Measurements from ENCODE around the gene GMDS.
"Not testable (repeated sequence)": the region's sequence is repeated elsewhere in the genome, so short reads cannot be mapped to it uniquely, and the experiment has no call there.

The GMDS gene

DNA sequence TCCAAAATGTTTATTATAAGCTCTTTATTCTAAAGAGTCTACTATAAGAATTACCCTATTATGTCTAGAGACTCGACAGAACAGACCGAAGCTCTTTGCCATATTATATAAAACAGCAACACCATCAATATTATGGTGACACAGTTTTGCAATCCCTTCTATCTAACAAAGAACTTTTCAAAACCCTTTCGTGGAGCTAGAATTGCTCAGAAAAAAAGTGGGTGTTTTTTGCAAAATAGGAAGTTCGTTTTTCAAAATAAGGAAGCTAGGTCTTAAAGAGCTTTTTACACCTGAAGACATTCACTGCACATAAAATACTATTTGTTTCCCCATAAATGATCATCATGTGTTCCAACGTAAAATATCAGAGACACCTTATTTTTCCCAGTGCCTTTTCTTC is 395.7 kb downstream of the GMDS start:
- no peak for DNase-seq

DNA sequence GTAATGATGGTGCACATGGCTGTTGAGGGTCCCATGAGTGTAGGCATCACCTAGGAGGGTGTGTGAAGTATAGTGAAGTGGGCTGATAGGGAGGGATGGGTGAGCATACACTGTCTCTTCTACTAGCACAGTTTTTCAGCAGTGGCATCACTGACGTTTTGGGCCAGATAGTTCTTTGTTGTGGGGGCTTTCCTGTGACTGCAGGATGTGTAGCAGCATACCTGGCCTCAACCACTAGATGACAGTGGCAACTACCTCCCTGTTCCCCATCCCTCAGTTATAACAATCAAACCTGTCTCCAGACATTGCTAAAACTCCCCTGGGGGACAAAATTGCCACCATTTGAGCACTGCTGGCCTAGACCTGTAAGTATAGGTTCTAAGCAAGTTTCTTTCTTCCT is 396.7 kb downstream of the GMDS start:
- no peak for DNase-seq

DNA sequence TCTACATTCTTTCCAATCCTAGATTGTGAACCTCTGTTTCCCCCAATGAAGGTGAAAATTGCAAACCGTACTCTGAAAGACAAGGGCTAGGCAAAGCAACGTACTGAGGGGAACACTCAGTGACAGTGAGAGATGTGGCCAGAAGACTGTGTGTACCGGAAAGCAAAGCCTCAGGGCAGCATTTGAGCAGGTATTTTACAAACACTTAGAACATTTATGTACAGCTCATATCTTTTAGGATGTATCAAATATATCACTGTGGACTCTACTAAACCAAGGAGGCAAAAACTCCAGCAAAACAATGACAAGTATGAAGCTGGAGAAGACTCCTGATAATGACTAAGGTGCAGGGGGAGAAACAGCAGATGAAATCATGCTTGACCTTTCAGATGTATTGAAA is 398.8 kb downstream of the GMDS start:
- no peak for DNase-seq

DNA sequence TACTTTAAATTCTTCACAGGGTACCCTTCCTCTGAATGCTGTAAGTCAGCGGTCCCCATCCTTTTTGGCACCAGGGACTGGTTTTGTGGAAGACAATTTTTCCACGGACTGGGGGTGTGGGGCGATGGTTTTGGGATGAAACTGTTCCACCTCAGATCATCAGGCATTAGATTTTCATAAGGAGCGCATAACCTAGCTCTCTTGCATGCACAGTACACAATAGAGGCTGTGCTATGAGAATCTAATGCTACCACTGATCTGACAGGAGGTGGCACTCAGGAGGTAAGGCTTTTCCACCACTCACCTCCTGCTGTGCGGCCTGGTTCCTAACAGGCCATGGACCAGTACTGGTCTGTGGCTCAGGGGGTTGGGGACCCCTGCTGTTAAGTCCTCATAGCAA is 399.9 kb downstream of the GMDS start:
- DNase-seq = not testable (repeated sequence)

DNA sequence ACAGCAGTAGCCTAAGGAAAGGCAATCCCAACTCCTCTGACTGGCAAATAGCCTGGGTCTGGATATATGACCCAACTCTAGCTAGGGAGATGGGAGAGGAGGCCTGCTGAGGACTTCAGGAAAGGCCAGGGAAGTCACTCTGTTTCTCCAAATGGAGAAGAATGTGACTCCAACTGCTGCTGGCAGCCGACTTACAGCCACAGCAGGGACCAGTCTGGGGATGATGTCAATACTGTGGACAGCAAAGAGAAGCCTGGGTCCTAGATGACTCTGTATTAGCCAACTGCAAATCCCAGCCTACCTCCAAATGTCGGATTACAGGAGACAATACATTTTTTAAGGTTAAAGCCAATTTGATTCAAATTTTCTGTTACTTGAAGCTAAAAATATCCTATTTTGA is 403.1 kb downstream of the GMDS start:
- DNase-seq = no peak

DNA sequence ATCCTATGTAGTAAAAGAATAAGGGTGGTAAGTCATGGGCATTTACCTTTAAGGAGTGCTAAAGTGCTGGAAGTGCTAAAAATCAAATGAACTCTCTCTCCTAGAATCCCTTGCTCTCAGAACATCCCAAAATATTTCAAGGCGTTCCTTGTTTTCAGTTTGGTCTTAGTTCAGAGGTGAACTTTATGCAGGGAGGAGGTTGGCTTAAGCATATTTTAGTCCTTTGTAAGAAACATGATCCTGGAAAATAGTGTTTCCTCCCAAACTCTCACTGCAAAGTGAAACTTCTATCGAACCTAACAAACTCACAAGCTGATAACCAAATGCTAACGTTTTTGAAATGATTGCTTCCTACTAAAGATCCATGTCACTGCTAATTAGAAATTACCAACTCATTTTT is 404.3 kb downstream of the GMDS start:
- no peak for DNase-seq

DNA sequence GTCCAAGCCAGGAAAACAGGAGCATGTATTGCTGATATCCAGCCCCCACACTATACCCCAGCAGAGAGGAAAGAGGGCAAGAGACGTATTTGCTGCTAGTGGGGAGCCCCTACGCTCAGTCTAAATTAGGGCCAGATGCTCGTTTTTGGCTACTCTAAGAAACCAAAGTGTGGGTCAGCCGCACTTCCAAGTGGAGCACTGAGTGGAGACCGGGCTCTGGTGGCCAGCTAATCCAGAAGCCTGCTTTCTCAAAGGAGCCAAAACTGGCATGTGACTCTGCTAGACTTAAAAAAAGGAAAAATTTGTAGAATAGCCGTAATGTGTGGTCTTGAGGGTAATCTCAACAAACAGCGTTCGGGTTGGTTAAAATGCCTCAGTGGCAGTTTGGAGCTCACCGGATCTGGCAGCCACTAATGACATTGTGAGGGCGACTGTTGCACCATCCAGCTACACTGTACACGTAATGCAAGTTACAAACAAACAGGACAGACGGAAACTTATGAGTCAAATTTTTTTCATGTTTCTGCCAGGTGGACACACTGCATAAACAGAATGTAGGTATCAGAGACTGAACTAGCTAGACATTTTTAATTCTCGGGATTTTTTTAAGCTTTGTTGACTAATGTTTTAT is 404.8 kb downstream of the GMDS start:
- DNase-seq = no peak

DNA sequence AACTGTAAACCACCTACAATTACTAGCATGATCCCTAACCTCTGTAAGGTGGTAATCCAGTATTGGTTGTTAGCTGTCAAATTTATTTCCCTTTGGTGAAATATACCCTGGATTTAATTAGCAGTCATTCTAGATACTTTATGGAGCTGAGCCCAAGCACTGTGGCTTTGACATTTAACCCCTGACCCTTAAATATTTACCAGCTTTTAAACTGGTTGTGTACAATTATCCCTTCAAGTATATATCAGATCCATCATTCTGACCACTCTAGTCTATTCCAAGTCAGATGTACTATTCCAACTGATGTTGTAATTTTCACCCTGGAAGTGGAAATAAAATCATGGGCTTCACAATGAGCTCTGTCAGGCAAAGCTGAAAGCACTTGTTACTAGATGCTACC is 406.0 kb downstream of the GMDS start:
- no peak for DNase-seq

DNA sequence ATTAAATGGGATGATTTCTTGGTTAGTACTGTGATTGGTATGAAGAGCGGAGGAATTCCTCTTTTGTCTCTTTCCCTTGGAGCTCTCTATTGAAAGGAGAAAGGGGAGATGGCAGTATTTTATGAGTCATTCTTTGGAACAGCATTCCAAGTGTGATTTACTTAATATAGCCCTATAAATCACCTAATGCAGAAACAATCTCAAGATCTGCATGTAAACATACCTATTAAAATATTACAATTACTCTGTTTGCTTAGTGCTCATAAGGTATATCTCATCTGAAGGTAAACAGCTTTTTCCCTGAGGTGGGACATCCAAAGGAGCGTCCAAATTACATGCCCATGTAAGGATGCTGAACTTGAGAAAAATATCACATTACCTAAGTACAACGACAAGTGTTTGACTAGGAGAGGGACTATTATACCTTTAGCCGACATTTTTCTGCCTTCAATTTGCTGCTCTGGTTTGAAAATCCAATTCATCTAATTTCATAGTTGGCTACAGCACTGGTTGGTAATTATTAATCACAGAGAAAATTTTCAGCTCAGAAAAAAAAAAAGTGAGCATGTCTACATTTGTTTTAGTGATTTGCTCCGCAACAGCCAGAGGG is 406.7 kb downstream of the GMDS start:
- no peak for DNase-seq

DNA sequence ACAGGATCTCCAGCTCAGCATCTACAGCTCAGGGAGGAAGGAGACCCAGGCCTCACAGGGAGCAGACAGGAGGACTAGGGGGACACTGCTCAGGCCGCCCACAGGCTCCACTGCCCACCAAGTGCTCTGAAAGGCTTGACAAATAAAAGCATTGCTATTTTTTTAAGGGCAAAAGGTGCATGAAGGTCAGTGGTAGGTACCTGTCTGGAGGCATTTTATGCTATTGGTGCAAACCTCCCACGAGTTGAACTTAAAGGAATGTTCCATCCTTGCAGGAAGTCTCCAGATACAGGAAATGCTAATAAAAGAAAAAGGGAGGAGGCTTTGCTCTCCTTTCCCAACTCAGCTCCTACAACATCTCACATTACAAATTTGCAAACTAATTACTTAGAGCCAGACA is 407.6 kb downstream of the GMDS start:
- DNase-seq = no peak

DNA sequence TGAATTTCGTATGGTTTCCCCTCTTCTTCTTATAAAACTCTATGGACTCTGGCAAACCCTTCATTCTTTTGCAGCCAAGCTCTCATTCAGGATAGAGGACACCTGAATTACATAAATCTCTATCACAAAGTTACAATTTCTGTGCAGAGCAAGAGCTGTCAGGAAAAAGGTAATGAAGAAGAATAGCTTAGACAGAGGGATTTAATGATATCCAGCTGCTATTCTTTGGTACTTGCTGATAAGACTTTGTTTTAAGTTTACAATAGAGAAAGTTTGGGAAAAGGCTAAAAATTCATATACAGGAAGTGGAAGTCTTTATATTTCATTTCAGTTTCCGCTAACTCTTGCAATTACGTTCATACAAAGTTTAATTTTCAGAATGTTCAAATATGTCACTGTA is 408.7 kb downstream of the GMDS start:
- no peak for DNase-seq

DNA sequence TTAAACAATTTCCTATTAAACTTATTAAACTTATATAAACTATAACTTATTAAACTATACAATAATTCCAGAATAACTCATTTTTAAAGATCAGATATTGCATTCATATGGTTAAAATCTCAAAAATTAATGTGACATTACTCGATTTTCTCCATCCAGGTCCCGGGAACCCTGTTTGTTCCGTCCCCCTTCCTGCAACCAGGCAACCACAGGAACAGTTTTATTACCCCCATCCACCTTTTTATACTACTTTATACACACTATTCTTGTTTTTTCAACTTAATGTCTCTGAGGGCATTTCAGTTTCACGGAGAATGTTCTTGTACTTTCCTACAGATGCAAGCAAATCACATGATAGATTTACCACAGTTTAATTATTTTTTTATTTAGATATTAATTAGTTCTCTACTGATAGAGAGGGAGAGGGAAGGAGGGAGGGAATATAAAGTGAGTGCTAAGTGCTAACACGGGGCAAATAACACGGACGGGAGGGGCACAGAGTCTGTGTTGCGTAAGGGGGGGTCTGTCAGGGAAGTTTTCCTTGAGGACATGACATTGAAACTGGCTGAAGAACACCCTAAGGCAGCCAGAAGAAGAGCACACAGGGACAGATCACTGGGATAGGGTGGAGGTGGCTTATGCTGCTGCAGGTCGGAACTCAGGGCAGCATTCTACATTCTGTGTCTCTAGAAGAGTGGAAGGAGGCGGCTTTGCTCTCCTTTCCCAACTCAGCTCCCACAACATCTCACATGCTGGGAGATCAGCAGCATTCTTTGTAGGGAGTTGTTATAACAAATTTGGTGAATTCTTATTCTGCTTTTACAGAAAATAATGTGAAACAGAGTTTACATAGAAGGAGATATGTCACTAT is 410.5 kb downstream of the GMDS start:
- no peak for DNase-seq

DNA sequence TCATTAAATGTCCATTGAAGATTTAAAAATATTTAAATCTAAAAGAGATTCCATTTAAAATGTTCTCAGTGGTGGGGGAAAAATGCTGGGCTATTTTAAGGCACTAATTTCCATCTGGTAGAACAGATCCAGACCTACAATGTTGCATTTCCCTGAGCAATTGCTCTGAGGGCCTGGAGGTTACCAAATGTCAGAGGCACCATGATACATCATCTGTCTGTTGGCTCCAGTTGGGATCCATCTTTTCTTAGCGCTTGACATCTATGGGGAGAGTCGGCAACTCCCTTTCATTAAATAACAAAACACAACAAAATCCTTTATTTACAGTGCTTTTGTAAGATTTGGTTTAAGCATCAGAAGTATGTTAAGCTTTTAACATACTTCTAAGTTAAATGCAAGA is 411.2 kb downstream of the GMDS start:
- no peak for DNase-seq

DNA sequence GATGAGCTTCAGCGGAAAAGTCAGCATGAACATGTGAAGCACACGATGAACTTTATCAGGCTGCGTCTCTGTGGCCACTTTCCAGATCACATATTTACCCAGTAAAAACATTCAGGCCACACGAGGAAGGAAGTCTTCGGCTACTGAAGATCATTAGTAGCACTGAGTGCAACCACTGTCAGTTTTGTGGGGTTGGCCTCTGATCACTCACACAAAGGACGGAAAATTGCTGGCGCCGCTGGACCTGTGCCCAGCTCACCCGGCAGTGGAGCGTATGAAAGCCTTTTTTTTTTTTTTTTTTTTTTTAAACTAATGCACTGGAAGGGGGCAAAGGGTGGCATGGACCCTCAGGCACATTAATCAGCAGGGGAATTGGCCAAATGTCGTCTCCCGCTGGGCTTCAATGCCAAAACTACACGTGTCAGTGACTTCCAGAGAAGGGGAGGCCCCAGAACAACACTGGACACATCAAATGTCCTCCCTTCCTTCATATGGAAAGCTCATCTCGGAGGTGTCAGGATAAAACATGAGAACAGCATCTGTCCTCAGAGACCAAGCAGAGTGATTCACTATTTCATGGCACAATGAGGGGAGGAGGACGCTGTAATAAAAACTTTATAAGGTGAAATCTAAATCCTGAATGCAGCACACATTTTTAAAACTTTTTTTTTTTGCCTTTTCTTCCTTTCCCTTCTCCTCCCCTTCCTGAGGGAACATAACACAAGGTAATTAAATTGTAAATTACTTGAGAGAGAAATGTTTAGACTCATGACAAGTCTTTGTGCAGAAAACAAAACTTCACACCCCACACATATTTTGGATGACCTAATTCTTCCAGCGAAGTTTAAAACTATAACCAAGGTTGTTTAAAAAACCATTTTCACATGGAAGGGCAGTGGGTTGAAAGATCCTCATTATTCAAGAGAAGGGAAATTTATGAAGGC is 412.3 kb downstream of the GMDS start:
- no peak for DNase-seq

DNA sequence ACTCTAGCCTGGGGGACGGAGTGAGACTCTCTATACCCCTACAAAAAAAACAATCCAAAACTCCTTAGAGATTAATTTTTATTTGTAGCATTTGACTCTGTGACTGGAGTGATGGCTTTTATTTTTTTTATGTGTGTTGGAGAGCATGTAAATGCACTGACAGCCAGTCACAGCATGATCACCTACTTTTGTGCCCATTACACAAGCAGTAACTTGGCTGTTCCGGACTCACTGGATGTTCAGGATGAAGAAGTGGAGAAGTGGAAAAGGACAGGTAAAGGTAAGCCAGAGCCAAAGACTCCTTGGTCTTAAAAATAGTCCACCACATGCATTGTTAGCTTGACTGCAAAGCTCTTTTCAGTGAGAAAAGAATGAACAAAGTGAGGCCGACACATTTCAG is 413.0 kb downstream of the GMDS start:
- no peak for DNase-seq

DNA sequence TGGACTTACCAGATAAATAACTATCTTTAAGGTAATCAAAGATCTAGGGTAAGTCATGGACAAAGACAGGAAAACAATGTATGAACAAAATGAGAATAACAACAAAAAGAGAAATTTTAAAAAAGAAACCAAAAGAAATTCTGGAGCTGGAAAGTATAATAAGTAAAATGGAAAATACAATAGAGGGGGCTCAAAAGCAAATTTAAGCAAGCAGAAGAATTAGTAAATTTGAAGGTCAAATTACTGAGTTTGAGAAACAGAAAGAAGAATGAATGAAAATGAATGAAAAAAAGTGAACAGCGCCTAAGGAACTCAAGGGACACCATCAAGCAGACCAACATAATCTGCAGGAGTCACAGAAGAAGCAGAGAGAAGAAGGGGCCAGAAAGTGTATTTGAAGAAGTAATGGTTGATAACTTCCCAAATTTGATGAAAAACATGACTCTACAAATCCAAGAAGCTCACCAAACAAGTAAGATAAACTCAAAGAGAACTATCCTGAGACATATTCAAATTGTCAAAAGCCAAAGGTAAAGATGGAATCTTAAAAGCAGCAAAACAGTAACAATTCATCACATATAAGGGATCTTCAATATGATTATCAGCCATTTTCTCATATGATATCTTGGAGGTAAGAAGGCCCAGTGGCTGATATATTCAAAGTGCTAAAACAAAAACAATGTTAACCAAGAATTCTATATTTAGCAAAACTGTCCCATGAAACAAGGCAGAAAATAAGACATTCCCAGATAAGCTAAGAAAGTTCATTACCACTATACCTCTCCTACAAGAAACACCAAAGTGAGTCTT is 417.2 kb downstream of the GMDS start:
- no peak for DNase-seq

DNA sequence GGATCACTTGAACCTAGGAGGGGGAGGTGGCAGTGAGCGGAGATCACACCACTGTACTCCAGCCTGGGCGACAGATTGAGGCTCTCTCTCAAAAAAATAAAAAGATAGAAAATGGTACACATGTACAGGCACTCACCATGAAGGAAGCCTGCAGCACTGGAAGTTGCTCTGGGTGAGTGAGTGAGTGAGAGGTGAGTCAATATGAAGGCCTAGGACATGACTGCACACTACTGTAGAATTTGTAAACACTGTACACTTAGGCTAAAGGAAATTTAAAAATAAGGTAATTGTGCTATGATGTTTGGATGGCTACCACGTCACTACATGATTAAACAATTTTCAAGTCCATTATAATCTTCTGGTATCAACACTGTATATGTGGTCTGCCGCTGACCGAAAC is 419.5 kb downstream of the GMDS start:
- DNase-seq = no peak

DNA sequence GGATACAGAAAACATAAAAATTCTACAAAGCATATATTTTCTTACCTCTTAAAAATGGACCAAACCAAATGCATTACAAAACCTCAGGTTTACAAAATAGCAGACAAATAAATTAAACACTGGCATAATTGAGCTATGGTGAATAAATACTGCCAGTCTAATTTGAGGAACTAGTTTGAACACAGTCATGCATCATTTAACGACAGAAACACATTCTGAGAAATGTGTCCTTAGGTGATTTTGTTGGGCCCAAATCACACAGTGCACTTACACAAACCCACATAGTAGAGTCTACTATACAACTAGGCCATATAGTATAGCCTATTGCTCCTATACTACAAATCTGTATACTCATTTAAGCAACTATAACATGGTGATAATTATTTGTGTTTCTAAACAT is 420.1 kb downstream of the GMDS start:
- no peak for DNase-seq

DNA sequence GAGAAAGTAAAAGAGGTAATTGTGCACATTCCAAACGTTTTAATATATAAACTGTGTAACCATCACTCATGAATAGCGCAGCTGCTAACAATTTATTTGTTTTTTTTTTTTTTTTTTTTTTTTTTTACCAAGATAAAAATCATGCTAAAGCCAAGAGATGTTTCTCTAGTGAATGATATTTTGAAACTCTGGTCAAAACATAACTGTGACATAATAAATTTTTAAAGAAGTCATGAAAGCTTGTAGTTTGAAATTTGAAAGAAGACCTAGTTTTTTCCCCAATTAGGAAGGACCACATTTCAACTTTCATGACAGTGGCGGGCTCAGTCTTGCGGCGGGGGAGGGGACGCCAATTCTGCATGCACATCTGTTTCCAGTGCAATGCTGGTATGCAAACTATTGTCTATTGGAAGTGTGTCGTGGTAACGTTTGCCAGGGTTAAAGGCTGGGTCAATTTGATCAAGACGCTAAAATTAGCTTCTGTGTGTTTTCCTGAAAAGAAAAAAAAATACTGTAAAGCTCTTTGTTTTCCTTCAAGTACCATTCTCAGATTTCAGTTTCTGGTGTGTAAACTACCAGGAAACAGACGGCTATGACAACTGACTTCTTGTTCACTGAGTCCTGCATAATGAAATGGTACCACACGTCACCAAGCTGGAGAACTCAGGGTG is 423.8 kb downstream of the GMDS start:
- DNase-seq = no peak

DNA sequence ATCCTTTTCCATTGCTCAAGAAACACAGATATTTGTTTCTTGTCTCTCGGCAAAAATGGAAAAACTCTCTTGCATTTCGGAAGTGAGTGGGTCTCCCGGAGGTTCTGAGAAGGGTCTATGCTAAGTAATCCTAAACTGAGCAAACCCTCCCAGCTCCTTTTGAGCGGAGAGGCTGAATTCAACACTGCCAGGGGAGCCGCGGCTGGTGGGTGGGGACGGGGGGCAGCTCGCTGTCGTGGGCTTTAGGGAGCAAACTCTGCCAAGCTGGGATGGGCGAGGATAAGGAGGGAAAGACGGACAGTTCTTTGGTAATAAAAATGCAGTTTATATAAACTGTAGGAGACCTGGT is 424.3 kb downstream of the GMDS start:
- DNase-seq = no peak

DNA sequence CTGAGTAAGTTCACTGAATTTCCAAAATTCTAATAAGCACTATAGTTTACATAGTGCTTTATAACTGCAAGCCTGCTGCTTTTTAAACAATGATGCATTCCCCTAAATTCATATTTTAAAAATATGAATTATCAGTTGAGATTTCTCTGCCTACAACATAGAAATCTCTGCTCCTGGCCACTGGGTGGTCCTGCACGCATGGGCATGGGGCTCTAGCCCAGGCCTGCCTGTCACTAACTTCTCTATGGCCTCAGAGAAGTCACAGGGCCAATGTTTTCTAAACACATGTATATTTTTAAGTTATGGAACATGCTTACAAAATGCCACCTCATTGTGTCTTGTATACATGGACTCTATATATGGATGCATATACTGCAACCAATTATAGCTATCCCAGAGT is 424.7 kb downstream of the GMDS start:
- DNase-seq = no peak

DNA sequence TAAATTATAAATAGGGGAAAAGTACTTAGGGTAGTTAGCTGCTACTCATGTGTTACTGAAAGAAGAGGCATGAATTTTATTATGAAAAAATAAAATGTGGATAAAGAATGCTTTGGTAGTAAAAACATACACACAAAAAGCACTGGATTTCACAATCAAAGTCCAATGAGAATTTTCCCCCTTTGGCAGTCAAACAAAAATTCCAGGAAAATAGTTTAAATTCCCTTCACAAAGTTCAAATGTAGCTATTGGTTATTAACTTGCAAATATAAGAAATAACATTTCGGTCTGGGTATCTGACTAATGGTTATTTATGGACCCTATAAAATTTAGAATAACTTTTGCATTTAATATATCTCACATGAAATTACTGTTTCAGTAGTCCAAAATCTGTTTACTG is 425.2 kb downstream of the GMDS start:
- no peak for DNase-seq
